Limb (tissue), 2 donors: Measurements from ENCODE around the gene EPN2.
"Not testable (repeated sequence)": the region's sequence is repeated elsewhere in the genome, so short reads cannot be mapped to it uniquely, and the experiment has no call there.

ENCODE experiments used
- DNase-seq, 2 donors: peaks; one replicate each; pipeline ENCODE4 v3.0.0-alpha.2; 2016; ENCODE audit errors: extremely low spot score in 2 of 2

Gene EPN2

DNA sequence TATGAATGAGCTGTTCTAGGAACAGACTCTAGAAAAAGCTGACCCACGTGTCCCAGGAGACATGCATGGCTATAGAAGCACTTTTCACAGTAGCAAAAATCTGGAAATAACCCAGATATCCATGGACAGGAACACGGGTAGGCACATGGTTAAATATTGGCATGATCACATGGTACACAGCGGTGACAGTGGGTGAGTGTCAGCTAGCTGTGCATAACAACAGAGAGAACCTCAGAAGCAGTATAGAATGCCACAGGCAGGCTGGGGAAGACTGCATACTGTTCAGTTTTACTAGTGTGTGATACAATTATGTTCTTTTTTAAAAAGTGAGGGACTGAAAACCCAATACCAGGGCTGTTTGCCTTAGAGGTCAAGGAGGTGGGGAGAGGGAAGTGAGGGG lies 31.4 kb downstream of the EPN2 start:
- no peak for DNase-seq

GRCh38 chr17:19269106-19269505 lies 31.9 kb downstream of the EPN2 start:
- no peak for DNase-seq

DNA sequence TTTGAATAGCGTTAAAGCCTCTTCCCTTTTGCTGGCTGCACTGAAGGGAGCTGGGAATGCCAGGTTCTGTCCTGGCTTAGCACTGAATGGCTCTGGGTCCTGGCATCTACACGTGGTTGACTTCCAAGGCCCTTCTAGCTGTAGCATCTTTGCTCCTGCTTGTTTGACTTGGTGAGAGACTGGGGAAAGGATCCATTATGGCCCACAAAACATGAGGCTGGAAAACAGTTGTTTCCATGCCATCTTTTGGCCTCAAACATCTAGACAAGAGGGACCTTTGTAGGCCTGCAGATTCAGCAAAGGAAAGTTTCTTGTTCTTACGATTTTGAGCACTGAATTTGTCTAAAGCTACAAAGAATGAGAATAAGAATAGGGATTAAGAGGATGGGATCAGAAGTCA lies 32.5 kb downstream of the EPN2 start:
- no peak for DNase-seq

- DNase-seq, result no peak
Observed at GRCh38 chr17:19270347-19270703, 33.2 kb downstream of the EPN2 start.

DNA sequence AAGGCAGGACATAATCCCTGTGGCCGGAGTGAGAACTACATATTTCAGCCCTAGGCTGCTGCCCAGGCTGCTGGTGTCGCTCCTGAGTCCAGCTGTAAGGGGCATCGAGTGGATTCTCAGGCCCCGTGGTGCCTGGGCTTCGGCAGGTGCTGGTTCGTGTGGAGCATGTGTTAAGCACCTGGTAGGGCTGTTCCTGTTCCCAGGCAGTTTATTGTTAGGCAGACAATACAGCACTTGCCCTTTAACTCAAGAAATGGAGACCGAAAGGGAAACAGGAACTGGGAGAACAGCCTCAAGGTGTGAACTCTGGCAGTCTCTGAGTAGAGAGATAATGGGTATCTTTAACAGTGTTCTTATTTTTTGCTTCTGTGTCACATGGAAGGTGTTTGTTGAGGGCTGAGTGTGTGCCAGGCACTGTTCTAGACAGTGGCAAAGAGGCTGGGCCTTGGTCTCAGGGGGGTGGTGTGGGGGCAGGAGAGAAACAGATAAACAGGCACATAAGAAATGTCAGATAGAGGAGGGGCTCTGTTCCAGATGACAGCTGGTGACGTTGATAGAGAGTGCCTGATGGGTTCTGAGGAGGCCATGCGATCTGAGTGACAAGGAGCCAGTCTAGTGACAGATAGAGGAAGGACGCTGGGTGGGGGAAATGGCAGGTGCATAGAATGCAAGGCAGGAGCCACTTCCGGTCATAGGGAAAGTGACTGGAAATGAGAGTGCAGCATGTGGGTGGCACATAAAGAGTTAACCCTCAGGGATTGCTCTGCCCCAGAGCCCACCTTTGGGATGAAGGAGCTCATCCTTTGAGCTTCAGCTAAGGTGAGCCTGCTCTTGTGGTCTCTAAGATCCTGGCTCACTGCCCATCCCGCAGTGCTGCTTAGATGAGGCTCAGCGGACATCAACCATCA lies 33.8 kb downstream of the EPN2 start:
- DNase-seq, result no peak

DNA sequence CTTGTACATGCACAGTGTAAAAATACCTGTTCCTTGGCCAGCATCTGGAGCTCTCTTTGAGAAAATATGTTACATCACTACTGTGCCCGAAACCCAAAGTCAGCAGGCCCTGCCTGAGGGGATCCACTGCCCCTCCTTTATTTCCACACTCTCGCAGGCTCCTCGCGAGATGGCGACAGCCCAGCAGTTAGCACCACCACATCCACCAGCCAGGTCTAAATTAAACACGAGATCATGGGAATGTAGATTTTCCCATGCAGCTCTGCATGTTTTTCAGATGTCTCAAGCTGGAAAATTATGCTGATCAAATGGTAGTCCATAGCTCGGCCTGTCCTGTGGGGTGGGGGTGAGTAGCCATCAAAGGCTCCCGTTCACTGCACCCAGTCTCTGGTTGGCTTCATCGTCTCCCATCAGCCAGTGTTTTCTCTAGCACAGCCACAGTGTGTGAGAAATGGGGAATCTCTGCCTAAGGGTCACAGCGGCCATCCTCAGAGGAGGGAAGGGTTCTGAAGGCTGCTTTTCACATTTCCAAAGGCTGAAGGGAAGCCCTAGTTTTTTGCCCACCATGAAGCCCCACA lies 34.7 kb downstream of the EPN2 start:
- no peak for DNase-seq

- no peak for DNase-seq
Observed at GRCh38 chr17:19273731-19274130, 36.6 kb downstream of the EPN2 start.

DNA sequence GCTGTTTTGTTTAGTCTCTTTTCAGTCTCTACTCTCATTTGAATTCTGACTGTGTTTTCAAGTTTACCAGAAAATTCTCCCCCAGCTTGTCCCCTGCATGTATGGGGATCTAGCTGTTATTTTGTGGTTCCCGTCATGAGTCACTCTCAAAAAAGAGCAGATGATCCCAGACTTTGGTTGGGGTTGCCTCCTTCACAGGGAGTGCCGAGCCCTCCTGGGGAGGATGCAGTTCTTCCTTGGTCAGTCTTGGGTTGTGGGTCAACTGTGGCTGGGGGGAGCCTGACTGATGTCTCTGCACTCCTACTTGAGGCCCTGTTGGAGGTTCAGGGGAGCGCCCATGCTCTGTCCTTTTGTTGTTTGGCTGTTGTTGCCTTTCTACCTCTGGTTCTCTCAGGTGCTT lies 37.7 kb downstream of the EPN2 start:
- no peak for DNase-seq

DNA sequence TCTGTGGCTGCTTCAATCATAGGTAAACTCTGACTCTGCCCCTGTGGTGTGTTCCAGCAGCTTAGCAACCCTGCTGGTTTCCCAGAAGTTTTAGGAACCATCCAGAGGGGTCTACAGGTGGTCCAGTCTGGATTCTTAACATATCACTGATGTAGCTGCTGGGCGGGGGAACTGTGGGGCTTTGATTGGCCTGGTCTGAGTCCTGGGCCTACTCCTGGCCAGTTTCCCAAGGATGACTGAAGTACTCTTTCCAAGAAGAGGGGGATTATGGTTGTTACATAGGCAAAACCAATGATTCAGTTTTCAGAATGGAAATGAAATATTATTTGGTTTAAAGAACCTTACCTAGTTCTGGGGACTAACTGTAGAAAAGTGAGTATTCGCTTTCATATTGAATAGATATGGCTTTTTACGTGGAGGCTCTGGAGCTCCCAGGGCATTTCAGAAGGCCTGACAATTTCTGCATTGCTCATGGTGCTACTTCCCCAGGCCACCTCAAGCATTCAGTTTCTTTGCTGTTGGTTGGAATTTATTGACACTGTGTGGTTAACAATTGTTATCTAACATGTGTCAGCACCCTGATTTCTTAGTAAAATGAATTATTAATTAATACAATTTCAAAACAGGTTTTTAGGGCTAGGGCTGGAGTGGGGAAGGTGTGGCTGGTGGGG lies 38.4 kb downstream of the EPN2 start:
- DNase-seq, result no peak

DNA sequence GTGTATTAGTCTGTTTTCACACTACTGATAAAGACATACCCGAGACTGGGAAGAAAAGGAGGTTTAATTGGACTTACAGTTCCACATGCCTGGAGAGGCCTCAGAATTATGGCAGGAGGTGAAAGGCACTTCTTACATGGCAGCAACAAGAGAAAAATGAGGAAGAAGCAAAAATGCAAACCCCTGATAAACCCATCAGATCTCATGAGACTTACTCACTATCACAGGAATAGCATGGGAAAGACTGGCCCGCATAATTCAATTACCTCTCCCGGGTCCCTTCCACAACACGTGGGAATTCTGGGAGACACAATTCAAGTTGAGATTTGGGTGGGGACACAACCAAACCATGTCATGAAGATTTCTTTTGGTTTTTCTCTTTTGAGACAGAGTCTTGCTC lies 41.1 kb downstream of the EPN2 start:
- DNase-seq, result not testable (repeated sequence)

DNA sequence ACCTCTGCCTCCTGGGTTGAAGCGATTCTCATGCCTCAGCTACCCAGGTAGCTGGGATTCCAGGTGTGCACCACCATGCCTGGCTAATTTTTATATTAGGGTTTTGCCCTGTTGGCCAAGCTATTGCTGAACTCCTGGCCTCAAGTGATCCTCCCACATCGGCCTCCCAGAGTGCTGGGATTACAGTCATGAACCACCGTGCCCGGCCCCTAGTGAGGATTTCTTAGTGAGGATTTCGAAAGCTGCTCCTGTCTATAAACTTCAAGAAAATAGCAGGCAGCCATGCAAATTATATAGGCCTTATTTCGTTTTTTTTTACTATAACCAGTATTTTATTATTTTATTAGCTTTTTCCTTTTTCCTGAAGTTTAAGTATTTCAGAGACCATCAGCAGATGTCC lies 41.6 kb downstream of the EPN2 start:
- DNase-seq, result no peak

- no peak for DNase-seq
Observed at GRCh38 chr17:19281161-19281560, 44.0 kb downstream of the EPN2 start.

DNA sequence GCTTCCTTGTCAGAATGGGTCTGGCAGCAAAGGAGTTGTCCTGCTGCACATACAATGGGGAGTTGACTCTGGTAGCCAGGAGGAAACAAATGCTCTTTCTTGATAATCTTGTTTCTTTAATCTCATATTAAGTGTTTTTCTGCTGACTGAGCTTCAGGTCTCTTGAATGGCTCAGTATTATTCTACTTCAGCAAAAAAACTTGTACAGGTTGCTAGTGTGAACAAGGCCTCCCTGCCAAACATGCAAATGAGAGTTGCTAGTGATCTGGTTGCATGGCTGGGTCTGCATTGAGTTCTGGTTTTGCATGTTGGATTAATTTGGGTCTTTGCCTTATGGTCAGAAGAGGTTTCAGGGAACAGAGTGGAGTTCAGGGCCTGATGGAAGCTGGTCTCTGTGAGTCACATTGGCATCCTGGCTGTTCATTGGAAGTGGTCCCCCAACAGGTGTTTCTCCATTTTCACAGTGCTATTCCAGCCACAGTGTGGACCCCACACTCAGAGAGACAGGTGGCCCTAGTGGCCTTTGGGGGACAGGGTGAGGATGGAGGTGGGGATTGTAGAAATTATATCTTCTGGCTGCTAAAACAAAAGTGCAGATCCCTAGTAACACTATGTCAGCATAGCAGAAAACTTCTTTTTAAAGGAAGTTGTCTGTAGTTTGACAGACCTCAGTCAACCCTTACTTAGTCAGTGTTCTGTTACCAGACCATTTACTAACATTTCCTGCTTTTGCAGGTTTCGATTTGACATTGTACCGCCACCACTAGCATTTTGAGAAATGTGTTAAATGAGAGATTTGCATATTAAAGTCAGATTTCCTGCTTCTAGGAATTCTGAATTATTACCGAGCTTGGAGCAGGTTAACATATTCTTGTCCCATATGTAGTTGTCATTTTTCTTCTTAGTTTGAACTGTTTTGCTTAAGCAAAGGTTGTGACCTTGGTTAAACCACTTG lies 47.1 kb downstream of the EPN2 start:
- no peak for DNase-seq

- DNase-seq, result no peak
Observed at GRCh38 chr17:19285213-19285900, 48.2 kb downstream of the EPN2 start.

DNA sequence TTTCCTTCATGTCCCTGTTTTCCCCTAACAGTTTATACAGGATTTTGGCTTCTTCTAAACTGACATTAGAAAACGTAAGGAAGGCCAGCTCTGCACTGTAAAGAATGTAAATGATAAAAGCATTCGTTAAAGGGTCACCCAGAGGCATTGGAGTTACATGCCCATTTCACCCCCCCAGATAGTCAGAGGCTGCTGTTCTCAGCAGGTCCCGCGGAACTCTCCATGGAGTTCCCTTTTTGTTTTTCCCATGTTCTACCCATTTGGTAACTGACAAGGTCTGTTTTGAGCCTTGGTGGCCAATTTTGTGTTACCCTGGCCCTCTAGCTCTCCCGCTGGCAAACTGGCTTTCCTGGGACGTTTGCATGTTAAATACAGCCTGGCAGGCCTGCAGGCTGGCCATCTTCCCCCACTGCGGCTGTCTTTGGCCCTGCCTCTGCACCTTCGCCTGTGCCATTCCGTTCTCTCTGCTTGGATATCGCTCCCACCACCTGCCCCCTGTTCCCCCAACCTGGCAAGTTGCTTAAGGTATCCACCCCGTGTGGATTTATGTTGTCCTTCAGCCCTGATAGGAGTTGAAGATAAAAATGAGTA lies 49.7 kb downstream of the EPN2 start:
- DNase-seq, result no peak

DNA sequence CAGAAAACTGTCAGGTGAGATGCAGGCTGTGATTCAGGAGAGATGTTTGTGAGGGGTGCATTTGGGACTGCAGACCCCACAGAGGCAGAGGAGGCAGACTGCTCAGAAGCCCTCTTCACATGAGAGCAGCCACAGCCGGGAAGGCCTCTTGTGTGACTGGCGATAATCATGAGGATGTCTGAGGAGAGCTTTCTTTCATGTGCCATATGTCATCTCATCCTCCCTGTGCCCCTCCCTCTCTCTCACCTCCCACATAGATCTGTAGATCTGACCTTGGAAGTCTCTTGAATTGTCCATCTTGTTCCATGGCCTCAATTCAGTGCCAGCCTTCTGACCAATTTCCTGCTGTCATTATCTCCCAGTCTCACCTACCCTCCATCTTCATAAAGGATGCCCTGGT lies 50.5 kb downstream of the EPN2 start:
- DNase-seq, result no peak

DNA sequence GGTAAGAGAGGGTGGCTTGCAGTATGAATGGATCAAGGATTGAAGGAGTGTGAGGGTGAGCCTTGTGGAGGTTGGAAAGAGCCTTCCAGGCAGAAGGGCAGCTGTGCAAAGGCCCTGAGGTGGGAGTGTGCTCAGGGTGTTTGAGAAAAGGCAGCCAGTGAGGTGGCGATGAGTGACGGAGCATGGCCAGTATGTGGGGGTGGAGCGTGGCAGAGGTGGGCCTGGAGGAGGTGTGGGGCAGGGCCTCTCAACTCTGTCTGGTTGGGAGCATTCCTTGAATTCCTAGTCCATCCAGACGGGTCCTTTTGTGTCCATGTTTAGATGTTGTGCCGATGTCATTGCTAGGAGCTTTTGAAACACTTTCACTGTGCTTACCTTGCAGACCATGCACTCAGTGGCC lies 51.3 kb downstream of the EPN2 start:
- no peak for DNase-seq

DNA sequence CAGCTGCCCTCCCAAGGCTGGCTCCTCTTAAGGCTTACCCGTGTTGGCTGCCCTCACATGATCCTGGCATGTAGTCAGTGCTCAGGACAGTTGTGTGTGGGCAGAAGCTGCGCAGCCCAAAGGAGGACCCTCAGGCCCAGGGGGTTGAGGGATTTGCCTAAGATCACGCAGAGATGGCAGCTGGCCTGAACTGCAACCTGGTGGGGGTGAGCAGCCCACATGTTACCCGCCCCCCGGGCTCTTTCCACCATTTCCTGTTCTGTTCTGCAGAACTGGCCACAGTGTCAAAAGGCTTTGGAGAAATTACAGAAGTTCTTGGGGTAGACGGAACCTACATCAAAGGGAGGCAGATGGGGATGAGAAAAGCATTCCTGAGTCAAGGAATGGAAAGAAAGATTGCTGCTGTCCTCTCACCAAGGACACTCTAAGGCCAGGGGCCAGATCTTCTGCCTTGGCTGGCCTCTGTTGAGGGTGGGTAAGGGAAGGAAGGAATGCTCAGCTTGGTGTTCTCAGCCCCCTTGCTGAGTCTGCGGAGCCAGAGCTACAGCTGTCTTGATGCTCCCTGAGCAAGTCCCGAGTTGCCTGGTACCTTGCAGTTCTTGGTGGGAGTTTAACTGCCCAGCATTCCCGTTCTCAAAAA lies 53.0 kb downstream of the EPN2 start:
- no peak for DNase-seq

- DNase-seq, result no peak
Observed at GRCh38 chr17:19291646-19292376, 54.6 kb downstream of the EPN2 start.

DNA sequence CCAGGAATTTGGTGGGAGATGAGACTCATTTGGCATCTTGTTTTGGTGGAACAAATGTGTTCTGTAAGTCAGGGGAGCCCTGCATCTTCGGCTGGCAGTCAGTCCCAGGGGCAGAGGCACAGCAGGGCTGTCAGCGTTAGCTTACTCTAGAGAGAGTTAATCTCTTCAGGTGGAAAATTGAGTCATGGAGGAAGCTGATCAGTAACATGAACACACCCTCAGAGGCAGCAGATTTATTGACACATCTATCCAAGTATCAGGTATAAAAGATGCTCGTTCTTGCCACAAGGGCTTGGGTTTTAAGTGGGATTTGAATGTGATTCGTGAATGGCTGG lies 55.2 kb downstream of the EPN2 start:
- DNase-seq, result no peak
